ENCODE data around the gene PPP1R3C.

Gene PPP1R3C

DNA sequence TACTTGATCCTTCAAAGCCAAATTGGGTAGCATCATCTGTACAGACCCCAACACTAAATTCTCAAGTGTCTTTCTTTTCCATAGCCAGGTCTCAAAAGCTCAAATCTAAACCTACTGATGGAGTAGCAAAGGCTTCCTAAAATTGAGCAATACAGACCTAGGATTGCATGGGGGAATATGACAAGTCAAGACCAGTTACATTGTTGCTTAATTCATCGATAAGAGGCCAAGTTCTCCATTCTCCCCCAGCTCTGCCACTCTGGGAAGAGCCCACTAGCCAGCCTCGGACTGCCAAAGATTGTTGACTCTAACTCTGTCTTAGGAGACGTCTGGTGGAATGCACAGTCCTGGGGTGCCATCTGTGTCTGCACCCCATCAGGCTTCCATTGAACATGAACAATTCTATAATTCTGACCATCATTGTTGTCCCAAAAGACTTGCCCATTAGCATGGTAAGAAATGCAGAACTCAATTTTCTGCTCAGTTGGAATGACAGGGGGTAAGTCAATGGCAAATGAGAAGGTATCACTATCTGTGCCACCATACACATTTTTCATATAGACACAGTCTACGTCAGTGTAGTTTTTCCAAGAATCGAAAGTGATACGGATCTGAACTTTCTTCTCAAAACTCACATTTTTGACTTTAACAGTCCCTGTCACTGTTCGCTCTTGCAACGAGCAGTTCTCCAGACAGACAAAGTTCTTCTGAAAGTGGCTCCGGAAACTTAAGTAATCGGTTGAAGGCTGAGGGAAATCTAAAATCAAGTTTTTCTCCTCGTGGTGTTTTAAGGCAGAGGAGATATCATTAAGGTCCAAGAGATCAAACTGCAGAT, 2.9 kb downstream of the PPP1R3C start:
- DNase-seq (ENCODE audit: low read depth in 2 of 2): no peak

DNA sequence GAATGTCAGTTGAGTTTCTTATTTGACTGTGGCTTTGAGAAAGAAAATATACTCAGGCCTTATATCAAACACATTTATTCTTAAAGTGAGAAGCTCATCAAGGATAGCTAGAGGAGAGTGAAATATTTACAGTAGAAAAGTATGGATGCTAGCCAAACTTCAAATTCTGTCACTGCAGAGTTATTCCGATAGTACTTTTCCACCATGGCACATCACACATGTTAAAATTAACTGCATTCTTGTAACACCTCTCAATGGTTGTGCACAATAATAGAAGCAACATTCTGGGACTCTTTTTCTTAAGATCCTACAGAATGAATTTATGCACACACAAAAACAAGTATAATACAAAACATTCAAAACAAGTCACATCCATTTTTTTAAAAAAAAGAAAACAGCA, 4.5 kb downstream of the PPP1R3C start:
- no peak for DNase-seq (ENCODE audit: low read depth in 2 of 2)

DNA sequence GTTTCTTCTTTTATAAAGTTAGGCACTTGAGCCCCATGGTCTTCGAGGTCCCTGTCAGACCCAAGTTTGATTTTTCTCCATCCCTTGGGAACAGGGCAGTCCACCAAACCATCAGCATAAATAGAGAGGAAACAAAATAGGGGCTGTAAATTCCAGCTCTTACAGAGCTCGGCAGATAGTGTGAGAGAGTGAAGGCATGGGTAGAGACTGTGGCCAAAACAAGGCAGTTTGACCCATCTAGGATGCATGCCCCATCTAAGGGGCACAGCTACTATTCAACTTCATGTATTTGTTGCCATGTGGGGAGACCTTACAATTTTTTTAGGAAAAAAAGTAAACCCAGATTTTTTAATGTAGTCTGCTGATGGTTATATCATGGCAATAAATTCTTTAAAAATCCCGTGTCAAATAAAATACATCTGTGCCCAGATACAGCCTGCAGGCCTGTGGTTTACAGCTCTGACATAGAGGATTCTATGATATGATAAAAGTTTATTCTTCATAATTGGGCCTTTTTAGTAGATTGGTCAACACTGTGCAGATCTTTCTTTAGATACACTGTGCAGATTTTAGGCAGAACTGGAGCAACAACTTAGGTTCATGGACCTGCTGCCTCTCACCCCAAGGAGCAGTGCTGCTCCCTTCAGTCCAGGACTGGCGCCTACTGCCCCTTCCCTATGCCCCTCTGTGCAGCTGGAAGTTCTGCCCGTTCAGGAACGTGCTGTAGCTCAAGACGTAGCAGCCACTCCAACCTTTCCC, 5.3 kb downstream of the PPP1R3C start:
- DNase-seq (ENCODE audit: low read depth in 2 of 2): no peak

DNA sequence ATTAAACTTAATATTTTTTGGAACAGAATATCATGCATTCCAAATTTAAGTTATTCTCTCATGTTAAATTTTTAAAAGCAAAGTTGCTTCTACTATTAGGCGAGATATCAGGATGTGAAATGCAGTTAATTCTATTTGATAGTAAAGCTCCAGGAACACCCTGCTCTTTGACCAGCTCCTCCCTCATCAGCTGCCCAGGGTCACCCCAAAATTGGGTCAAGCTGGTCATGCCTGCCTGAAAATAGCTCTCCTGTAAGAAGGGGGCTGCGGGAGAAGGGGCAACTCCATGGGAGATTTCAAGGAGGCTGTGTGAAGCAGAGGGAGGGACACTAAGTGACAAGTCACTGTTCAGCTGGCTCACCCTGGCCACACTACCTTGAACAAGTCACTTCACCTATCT, 5.9 kb downstream of the PPP1R3C start:
- DNase-seq (ENCODE audit: low read depth in 2 of 2): no peak

GRCh38 chr10:91624633-91625032, 8.2 kb downstream of the PPP1R3C start:
- no peak for DNase-seq (ENCODE audit: low read depth in 2 of 2)

GRCh38 chr10:91622601-91623000, 10.3 kb downstream of the PPP1R3C start:
- no peak for DNase-seq (ENCODE audit: low read depth in 2 of 2)

DNA sequence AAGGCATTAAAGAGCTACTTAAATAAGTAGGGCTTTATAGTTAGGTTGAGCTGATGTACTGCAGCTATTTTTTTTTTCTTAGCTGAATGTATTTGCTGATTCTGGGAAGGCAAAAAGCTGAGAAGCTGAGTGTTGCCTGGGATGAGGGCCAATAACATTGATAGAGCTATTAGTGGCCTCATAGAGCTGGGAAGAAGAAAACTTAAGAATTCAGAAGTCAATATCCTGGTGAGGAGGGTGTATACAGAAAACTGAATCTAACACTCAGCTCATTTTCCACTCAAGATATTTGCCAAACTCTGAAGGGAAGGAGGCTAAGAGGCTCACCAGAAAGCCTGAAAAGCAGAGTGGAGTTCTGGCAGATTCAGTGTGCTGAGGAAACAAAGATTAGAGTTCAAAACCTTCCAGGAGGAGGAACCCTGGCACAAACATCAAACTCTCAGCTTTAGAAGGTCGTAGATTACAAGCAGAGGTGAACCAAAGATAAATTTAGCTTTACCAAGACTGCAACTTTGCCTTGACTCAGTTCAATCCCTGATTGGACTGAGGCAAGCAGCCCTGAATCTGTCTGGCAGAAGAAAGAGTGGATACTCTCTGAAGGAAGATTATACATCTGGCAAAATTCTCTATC, 11.3 kb downstream of the PPP1R3C start:
- no peak for DNase-seq (ENCODE audit: low read depth in 2 of 2)

DNA sequence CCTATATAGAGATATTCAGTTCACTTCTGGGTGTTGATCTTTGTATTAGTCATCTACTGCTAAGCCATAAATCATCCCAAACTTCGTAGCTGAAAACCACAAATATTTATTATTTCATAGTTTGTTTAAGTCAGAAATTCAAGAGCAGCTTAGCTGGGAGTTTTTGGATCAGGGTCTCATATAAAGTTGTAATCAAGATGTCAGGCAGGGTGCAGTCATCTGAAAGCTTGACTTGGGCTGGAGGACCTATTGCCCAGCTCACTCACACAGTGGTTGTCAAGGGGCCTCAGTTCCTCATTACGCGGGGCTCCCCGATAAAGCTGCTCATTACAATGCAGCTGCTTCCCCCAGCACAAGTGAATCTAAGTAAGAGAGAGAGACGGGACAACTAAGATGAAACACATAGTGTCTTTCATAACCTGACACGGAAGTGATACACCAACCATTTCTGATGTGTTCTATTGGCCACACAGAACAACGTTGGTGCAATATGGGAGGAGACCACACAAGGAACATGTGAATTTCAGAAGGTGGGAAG, 15.7 kb downstream of the PPP1R3C start:
- peak; percentile 87 to 89 for DNase-seq (ENCODE audit: low read depth in 2 of 2)

GRCh38 chr10:91616137-91616536, 16.7 kb downstream of the PPP1R3C start:
- no peak for DNase-seq (ENCODE audit: low read depth in 2 of 2)

- DNase-seq (ENCODE audit: low read depth in 2 of 2): peak; percentile 95 to 96
Observed at GRCh38 chr10:91614225-91614624, 18.6 kb downstream of the PPP1R3C start.

- peak; percentile 94 for DNase-seq (ENCODE audit: low read depth in 2 of 2)
Observed at GRCh38 chr10:91613411-91614187, 19.3 kb downstream of the PPP1R3C start.

DNA sequence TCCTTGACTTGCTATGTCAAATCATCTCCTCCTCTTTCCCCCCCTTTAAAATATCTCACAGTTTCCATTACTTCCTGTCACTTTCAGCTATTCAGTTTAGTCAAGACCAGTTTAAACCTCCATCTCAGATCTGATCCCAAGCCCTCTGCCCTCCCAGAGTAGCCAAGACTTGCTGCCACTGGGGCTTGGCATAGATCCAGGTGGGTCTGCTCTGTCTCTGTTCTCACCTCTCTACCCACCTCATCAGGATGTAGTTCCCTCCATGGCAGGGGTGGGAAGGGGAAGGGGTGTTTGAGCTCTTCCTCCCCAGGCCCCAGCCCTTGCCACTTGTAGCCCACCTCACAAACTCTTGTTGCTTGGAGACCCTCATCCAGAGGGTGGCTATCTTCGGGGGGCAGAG, 22.0 kb downstream of the PPP1R3C start:
- no peak for DNase-seq (ENCODE audit: low read depth in 2 of 2)

- no peak for DNase-seq (ENCODE audit: low read depth in 2 of 2)
Observed at GRCh38 chr10:91610444-91610843, 22.4 kb downstream of the PPP1R3C start.

GRCh38 chr10:91607646-91608403, 25.0 kb downstream of the PPP1R3C start:
- no peak for DNase-seq (ENCODE audit: low read depth in 2 of 2)

- DNase-seq (ENCODE audit: low read depth in 2 of 2): no peak
Observed at GRCh38 chr10:91605968-91606367, 26.9 kb downstream of the PPP1R3C start.

GRCh38 chr10:91604553-91605534, 28.0 kb downstream of the PPP1R3C start:
- peak in 1 of 2 experiments; percentile 57 for DNase-seq (ENCODE audit: low read depth in 2 of 2)

DNA sequence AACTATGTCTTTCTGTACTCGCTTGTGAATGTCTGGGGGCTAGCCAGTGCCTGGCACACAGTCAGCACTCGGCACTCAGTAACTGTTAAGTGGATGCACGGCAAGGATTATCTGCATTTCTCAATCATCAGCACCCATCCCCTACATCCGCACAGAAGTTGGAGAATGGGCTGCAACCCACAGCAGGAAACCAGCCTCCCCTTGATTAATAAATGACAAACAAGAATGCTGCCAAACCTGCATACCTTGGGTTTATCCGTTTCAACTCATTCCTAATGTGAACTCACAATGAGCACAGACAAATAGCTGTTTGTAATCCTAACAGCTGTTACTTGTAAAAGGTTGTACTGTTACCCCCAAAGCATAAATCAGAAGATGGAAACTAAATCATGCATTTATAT, 28.9 kb downstream of the PPP1R3C start:
- peak; percentile 86 to 89 for DNase-seq (ENCODE audit: low read depth in 2 of 2)

GRCh38 chr10:91602868-91603568, 29.9 kb downstream of the PPP1R3C start:
- no peak for DNase-seq (ENCODE audit: low read depth in 2 of 2)

GRCh38 chr10:91602449-91602848, 30.4 kb downstream of the PPP1R3C start:
- no peak for DNase-seq (ENCODE audit: low read depth in 2 of 2)

All from fibroblast of skin of left quadriceps (primary cell).